GM12878 (cell line): ENCODE measurements around the gene LPA.
A peak's percentile ranks its signal among the peaks of the same experiment; 100 is the strongest.

Source experiments
- ATF2 ChIP-seq: IDR thresholded peaks from 2 replicates; pipeline ENCODE4 v1.6.1; 2012; ENCODE audit warnings: low read length, inconsistent platforms
- CTCF ChIP-seq, 3 experiments: IDR thresholded peaks in 2 of 3; conservative IDR thresholded peaks in 1 of 3; 2 replicates each; pipeline ENCODE4 v1.5.1; 2011; ENCODE audit warnings: low read depth in 3 of 3, low read length in 3 of 3, mild to moderate bottlenecking in 3 of 3, control low read depth in 2 of 3, moderate library complexity in 2 of 3, inconsistent platforms in 1 of 3, mixed read lengths in 1 of 3; ENCODE audit not compliant: control insufficient read depth in 2 of 3, insufficient read depth in 1 of 3; ENCODE audit errors: extremely low read depth in 1 of 3
- EZH2 ChIP-seq: IDR thresholded peaks from 2 replicates; pipeline ENCODE4 v1.6.1; 2012; ENCODE audit warnings: low read depth, mild to moderate bottlenecking, control low read depth, inconsistent platforms, low read length, borderline replicate concordance; ENCODE audit not compliant: control insufficient read depth
- RCOR1 ChIP-seq: conservative IDR thresholded peaks from 2 replicates; pipeline ENCODE4 v1.6.1; 2012; ENCODE audit warnings: low read depth, low read length, improper control_type of control experiment
- RFX5 ChIP-seq: IDR thresholded peaks from 2 replicates; pipeline ENCODE4 v1.6.1; 2011; ENCODE audit warnings: low read depth, low read length, improper control_type of control experiment
- TAF1 ChIP-seq: IDR thresholded peaks from 2 replicates; pipeline ENCODE4 v1.6.1; 2011; ENCODE audit warnings: mild to moderate bottlenecking, low read depth, low read length, borderline replicate concordance

GRCh38 chr6:160692369-160692959 is 28.4 kb upstream of the LPA start:
- no peak for TF ChIP-seq EZH2
- TF ChIP-seq CTCF (IDR thresholded peaks at IDR 0.05 in 2 of 3, conservative IDR thresholded peaks at IDR 0.05 in 1 of 3; ENCODE audit: control insufficient read depth in 2 of 3, extremely low read depth in 1 of 3, insufficient read depth in 1 of 3, low read depth in 3 of 3, low read length in 3 of 3), result peak in 2 of 3 experiments; percentile 23 to 34; a peak in 2 of 6 replicates
- TF ChIP-seq RFX5, result no peak
- TF ChIP-seq ATF2, result no peak
- TF ChIP-seq RCOR1, result no peak
- no peak for TF ChIP-seq TAF1
